Measurements from ENCODE around the gene USP21. TPM values are rescaled to one million over a fixed set of nuclear protein-coding genes. Genes with fewer than 3 reads are reported as not detected.

The USP21 gene
- total and polyA plus RNA-seq, 4 donors: 15.7 to 28.1 (median 20.6) TPM

GRCh38 chr1:161177936-161178244 lies 18.6 kb downstream of the USP21 start:
- H3K27ac ChIP-seq (ENCODE audit: low read depth in 1 of 2, low read length in 2 of 2): peak overlapping the region in 1 of 2 donors; percentile 76
- intact Hi-C loops (cut with DNase I): no loop called here
- ATAC-seq (ENCODE audit: low FRiP score) (no peak), DNase-seq (no peak)
- no peaks in the 10 kb centered on the region for H3K9me3 ChIP-seq (ENCODE audit: control insufficient read depth, low read length)
- H3K4me1 ChIP-seq (ENCODE audit: control insufficient read depth in 1 of 2, insufficient read depth in 2 of 2, low read length in 2 of 2): no peaks in the 10 kb centered on the region
- peak overlapping the region; percentile 44 to 53 for H3K4me3 ChIP-seq (ENCODE audit: low read length in 2 of 2)
- no peaks in the 10 kb centered on the region for H3K27me3 ChIP-seq (ENCODE audit: control insufficient read depth in 1 of 2, insufficient read depth in 2 of 2, low read length in 1 of 2)
- WGBS, 2 donors: 41 to 46% methylated on average over 9 of the region's 9 CpGs
- peaks cover 0 to 2% of the 10 kb centered on the region in 2 donors for H3K36me3 ChIP-seq (ENCODE audit: control insufficient read depth in 1 of 2, insufficient read depth in 2 of 2, low read length in 1 of 2)

DNA sequence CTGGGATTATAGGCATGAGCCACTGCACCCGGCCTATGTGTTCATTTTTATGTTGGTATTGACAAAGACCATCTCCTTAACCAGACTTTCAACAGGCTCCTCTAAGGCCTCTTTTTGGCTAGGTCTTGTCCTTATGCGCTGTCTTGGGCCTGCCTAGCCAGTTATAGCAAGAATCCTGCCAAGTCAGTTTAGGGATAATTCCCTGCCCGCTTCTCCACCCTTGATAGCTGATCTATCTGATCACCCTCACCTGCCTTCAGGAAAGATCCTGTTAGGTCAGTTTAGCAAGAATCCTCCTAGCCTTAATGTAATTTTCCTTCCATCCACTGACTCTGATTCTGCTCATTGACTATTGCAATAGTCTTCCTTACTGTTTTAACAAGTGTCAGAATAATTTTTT lies 20.4 kb downstream of the USP21 start:
- no peak for DNase-seq
- intact Hi-C loops (cut with DNase I): no loop called here
- no peak for ATAC-seq (ENCODE audit: low FRiP score)
- Histone ChIP-seq H3K27ac (ENCODE audit: low read depth in 1 of 2, low read length in 2 of 2) (no peak overlapping the region), H3K9me3 (ENCODE audit: control insufficient read depth, low read length) (no peaks in the 10 kb centered on the region), H3K4me3 (ENCODE audit: low read length in 2 of 2) (no peak overlapping the region), H3K27me3 (ENCODE audit: control insufficient read depth in 1 of 2, insufficient read depth in 2 of 2, low read length in 1 of 2) (no peaks in the 10 kb centered on the region), H3K4me1 (ENCODE audit: control insufficient read depth in 1 of 2, insufficient read depth in 2 of 2, low read length in 2 of 2) (no peaks in the 10 kb centered on the region), H3K36me3 (ENCODE audit: control insufficient read depth in 1 of 2, insufficient read depth in 2 of 2, low read length in 1 of 2) (peaks cover 0 to 2% of the 10 kb centered on the region in 2 donors)
- WGBS, 2 donors: 91 to 95% methylated on average over 3 of the region's 3 CpGs

- Histone ChIP-seq H3K4me3 (ENCODE audit: low read length in 2 of 2) (no peak overlapping the region), H3K27me3 (ENCODE audit: control insufficient read depth in 1 of 2, insufficient read depth in 2 of 2, low read length in 1 of 2) (no peaks in the 10 kb centered on the region), H3K4me1 (ENCODE audit: control insufficient read depth in 1 of 2, insufficient read depth in 2 of 2, low read length in 2 of 2) (no peaks in the 10 kb centered on the region), H3K9me3 (ENCODE audit: control insufficient read depth, low read length) (no peaks in the 10 kb centered on the region), H3K36me3 (ENCODE audit: control insufficient read depth in 1 of 2, insufficient read depth in 2 of 2, low read length in 1 of 2) (no peaks in the 10 kb centered on the region), H3K27ac (ENCODE audit: low read depth in 1 of 2, low read length in 2 of 2) (no peak overlapping the region)
- 74 to 82% methylated on average over 1 of the region's 1 CpG for WGBS, 2 donors
- ATAC-seq (ENCODE audit: low FRiP score) (no peak), DNase-seq (no peak)
- intact Hi-C loops (cut with DNase I): no loop called here
Measured at GRCh38 chr1:161180639-161181038, 21.3 kb downstream of the USP21 start.

GRCh38 chr1:161182214-161182613 lies 22.9 kb downstream of the USP21 start:
- intact Hi-C loops (cut with DNase I): no loop called here
- H3K27ac ChIP-seq (ENCODE audit: low read depth in 1 of 2, low read length in 2 of 2): no peak overlapping the region
- ATAC-seq (ENCODE audit: low FRiP score): no peak
- H3K9me3 ChIP-seq (ENCODE audit: control insufficient read depth, low read length): no peaks in the 10 kb centered on the region
- H3K4me1 ChIP-seq (ENCODE audit: control insufficient read depth in 1 of 2, insufficient read depth in 2 of 2, low read length in 2 of 2): no peaks in the 10 kb centered on the region
- no peaks in the 10 kb centered on the region for H3K36me3 ChIP-seq (ENCODE audit: control insufficient read depth in 1 of 2, insufficient read depth in 2 of 2, low read length in 1 of 2)
- 95 to 98% methylated on average over 1 of the region's 1 CpG for WGBS, 2 donors
- H3K4me3 ChIP-seq (ENCODE audit: low read length in 2 of 2): no peak overlapping the region
- no peaks in the 10 kb centered on the region for H3K27me3 ChIP-seq (ENCODE audit: control insufficient read depth in 1 of 2, insufficient read depth in 2 of 2, low read length in 1 of 2)
- DNase-seq: peak; percentile 27 to 35

DNA sequence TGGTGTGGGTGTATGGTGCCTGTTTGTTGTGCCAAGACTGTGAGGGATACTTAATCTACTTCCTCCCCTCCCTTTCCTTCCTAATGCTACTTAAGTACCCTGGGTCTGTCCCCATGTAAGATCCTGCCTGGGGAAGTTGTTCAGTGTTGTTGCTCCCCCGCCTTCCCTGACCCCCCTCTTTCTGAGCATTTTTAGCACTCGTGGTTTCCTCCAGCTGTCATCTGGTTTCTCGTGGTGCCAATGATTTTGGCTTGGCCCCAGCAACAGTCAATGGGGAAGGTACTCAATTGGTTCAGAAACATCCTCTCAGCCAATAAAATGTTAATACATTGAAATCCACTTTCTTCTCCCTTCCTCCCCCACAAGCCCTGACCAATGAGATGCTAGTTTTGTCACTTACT lies 26.0 kb downstream of the USP21 start:
- Histone ChIP-seq H3K36me3 (ENCODE audit: control insufficient read depth in 1 of 2, insufficient read depth in 2 of 2, low read length in 1 of 2) (no peaks in the 10 kb centered on the region), H3K4me3 (ENCODE audit: low read length in 2 of 2) (no peak overlapping the region), H3K27me3 (ENCODE audit: control insufficient read depth in 1 of 2, insufficient read depth in 2 of 2, low read length in 1 of 2) (no peaks in the 10 kb centered on the region), H3K9me3 (ENCODE audit: control insufficient read depth, low read length) (no peaks in the 10 kb centered on the region), H3K4me1 (ENCODE audit: control insufficient read depth in 1 of 2, insufficient read depth in 2 of 2, low read length in 2 of 2) (no peaks in the 10 kb centered on the region), H3K27ac (ENCODE audit: low read depth in 1 of 2, low read length in 2 of 2) (no peak overlapping the region)
- ATAC-seq (ENCODE audit: low FRiP score): peak; percentile 85
- DNase-seq: peak; percentile 62 to 87
- 10 to 16% methylated on average over 3 of the region's 3 CpGs for WGBS, 2 donors
- intact Hi-C loops (cut with DNase I): no loop called here

DNA sequence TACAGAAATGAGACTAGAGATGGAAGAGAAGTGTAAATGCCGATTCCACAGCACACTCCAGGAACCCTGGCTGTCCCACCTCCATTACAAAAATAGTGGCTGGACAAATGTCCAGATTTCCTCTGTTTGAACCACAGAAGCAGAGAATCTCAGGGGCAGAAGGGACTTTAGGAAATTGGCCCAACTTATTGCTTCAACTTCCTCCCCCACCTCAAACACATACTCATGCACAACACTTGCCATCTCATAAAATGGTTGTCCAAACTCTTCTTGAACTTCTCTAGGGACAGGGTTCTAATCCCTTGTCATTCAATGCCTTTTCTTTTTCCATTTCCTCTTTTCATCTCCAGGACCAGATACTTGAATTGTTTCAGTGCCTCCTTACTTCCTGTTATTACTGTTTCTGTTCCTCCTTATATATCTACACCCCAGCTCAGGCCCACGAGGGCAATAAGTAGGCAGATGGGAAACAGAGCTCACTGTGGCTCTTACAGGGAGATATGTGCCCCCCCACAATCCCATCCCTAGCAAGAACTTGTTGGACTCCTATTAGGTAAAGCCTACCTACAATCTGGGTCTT lies 26.5 kb downstream of the USP21 start:
- peak; percentile 42 to 61 for DNase-seq
- intact Hi-C loops (cut with DNase I): no loop called here
- Histone ChIP-seq H3K27ac (ENCODE audit: low read depth in 1 of 2, low read length in 2 of 2) (no peak overlapping the region), H3K9me3 (ENCODE audit: control insufficient read depth, low read length) (no peaks in the 10 kb centered on the region), H3K4me3 (ENCODE audit: low read length in 2 of 2) (no peak overlapping the region), H3K27me3 (ENCODE audit: control insufficient read depth in 1 of 2, insufficient read depth in 2 of 2, low read length in 1 of 2) (no peaks in the 10 kb centered on the region), H3K4me1 (ENCODE audit: control insufficient read depth in 1 of 2, insufficient read depth in 2 of 2, low read length in 2 of 2) (no peaks in the 10 kb centered on the region), H3K36me3 (ENCODE audit: control insufficient read depth in 1 of 2, insufficient read depth in 2 of 2, low read length in 1 of 2) (no peaks in the 10 kb centered on the region)
- ATAC-seq (ENCODE audit: low FRiP score): peak; percentile 34
- 42 to 47% methylated on average over 2 of the region's 2 CpGs for WGBS, 2 donors

DNA sequence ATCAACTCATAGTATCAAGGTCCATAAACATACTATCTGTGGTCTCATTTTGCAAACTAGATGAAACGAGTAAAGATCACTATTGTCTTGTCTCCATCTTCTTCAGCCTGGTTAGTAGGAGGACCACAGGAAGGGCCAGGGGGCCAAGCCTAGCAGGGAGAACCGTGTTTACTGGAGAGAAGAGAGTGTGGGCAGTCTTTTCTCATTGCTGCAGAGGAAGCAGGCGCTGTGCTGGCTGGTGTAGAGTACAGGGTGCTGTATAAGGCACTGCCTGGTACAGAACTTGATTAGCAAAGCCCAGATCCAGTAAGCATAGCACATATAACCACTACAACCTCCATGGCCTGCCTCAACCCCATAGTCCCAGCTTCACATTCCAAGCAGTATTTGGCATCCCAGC lies 28.0 kb downstream of the USP21 start:
- Histone ChIP-seq H3K27me3 (ENCODE audit: control insufficient read depth in 1 of 2, insufficient read depth in 2 of 2, low read length in 1 of 2) (no peaks in the 10 kb centered on the region), H3K4me1 (ENCODE audit: control insufficient read depth in 1 of 2, insufficient read depth in 2 of 2, low read length in 2 of 2) (no peaks in the 10 kb centered on the region), H3K9me3 (ENCODE audit: control insufficient read depth, low read length) (no peaks in the 10 kb centered on the region), H3K36me3 (ENCODE audit: control insufficient read depth in 1 of 2, insufficient read depth in 2 of 2, low read length in 1 of 2) (no peaks in the 10 kb centered on the region), H3K4me3 (ENCODE audit: low read length in 2 of 2) (no peak overlapping the region), H3K27ac (ENCODE audit: low read depth in 1 of 2, low read length in 2 of 2) (no peak overlapping the region)
- 84 to 88% methylated on average over 3 of the region's 3 CpGs for WGBS, 2 donors
- ATAC-seq (ENCODE audit: low FRiP score) (no peak), DNase-seq (peak; percentile 30 to 67)
- intact Hi-C loops (cut with DNase I): no loop called here

GRCh38 chr1:161188381-161188780 lies 29.1 kb downstream of the USP21 start:
- no peaks in the 10 kb centered on the region for H3K27me3 ChIP-seq (ENCODE audit: control insufficient read depth in 1 of 2, insufficient read depth in 2 of 2, low read length in 1 of 2)
- intact Hi-C loops (cut with DNase I): no loop called here
- WGBS, 2 donors: 80 to 87% methylated on average over 6 of the region's 6 CpGs

DNA sequence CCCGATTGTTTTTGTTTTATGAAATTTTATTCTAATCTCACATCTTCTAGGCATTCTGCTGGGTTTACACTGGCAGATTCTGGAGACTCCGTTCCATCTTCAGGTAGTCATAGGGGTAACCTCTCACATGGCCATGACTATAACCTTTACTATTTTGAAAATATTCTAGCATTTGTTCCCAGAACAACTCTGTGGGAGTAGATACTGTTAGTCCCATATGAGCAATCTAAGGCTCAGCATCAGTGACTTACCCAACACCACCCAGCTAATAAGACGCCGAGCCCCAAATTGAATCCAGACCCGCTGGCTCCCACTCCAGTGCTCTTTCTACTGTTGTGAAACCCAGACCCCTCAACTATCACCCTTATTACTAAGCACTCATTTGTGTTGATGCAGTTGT lies 29.7 kb downstream of the USP21 start:
- 92 to 93% methylated on average over 5 of the region's 5 CpGs for whole genome bisulfite sequencing, 2 donors
- Histone ChIP-seq H3K4me1 (ENCODE audit: control insufficient read depth in 1 of 2, insufficient read depth in 2 of 2, low read length in 2 of 2) (no peaks in the 10 kb centered on the region), H3K4me3 (ENCODE audit: low read length in 2 of 2) (no peak overlapping the region), H3K27ac (ENCODE audit: low read depth in 1 of 2, low read length in 2 of 2) (no peak overlapping the region), H3K36me3 (ENCODE audit: control insufficient read depth in 1 of 2, insufficient read depth in 2 of 2, low read length in 1 of 2) (no peaks in the 10 kb centered on the region), H3K27me3 (ENCODE audit: control insufficient read depth in 1 of 2, insufficient read depth in 2 of 2, low read length in 1 of 2) (no peaks in the 10 kb centered on the region), H3K9me3 (ENCODE audit: control insufficient read depth, low read length) (no peaks in the 10 kb centered on the region)
- DNase-seq (peak in 1 of 2 donors; percentile 54), ATAC-seq (ENCODE audit: low FRiP score) (no peak)
- intact Hi-C loops (cut with DNase I): no loop called here

More at GRCh38 chr1:161188381-161188780, 29.1 kb downstream of the USP21 start:
- DNase-seq (no peak), ATAC-seq (ENCODE audit: low FRiP score) (no peak)
- H3K27ac ChIP-seq (ENCODE audit: low read depth in 1 of 2, low read length in 2 of 2): no peak overlapping the region
- H3K36me3 ChIP-seq (ENCODE audit: control insufficient read depth in 1 of 2, insufficient read depth in 2 of 2, low read length in 1 of 2): no peaks in the 10 kb centered on the region
- H3K4me1 ChIP-seq (ENCODE audit: control insufficient read depth in 1 of 2, insufficient read depth in 2 of 2, low read length in 2 of 2): no peaks in the 10 kb centered on the region
- no peaks in the 10 kb centered on the region for H3K9me3 ChIP-seq (ENCODE audit: control insufficient read depth, low read length)
- H3K4me3 ChIP-seq (ENCODE audit: low read length in 2 of 2): no peak overlapping the region
